ENCODE data around the gene IL1RAPL2.
"Not testable (repeated sequence)": the region's sequence is repeated elsewhere in the genome, so short reads cannot be mapped to it uniquely, and the experiment has no call there.

IL1RAPL2 gene

GRCh38 chrX:104929324-104929723 lies 363.3 kb downstream of the IL1RAPL2 start:
- no peak for DNase-seq (ENCODE audit: low spot score in 2 of 2)
- Histone ChIP-seq H3K4me1 (no peaks in the 10 kb centered on the region), H3K4me3 (no peak overlapping the region), H3K27me3 (ENCODE audit: low read depth) (0 out of 2 replicates have a peak, but pooled peaks cover 4% of the 10 kb centered on the region), H3K9me3 (no peaks in the 10 kb centered on the region), H3K36me3 (replicated peaks) (no peaks in the 10 kb centered on the region)
- in situ Hi-C loops (cut with MboI; ENCODE audit: low sequenced_read_pairs) = loop anchor here (10.0 kb wide), 1 partner anchor 365 kb away; the partner anchor contains the start of gene IL1RAPL2

GRCh38 chrX:104935581-104935980 lies 369.6 kb downstream of the IL1RAPL2 start:
- Histone ChIP-seq H3K36me3 (replicated peaks) (no peaks in the 10 kb centered on the region), H3K4me1 (no peaks in the 10 kb centered on the region), H3K27me3 (ENCODE audit: low read depth) (0 out of 2 replicates have a peak, but pooled peaks cover 2% of the 10 kb centered on the region), H3K9me3 (no peaks in the 10 kb centered on the region), H3K4me3 (no peak overlapping the region)
- in situ Hi-C loops (cut with MboI; ENCODE audit: low sequenced_read_pairs) = no loop called here
- DNase-seq (ENCODE audit: low spot score in 2 of 2) = no peak

GRCh38 chrX:104953251-104953650 lies 387.3 kb downstream of the IL1RAPL2 start:
- no peak for DNase-seq (ENCODE audit: low spot score in 2 of 2)
- Histone ChIP-seq H3K36me3 (replicated peaks) (no peaks in the 10 kb centered on the region), H3K4me3 (no peak overlapping the region), H3K27me3 (ENCODE audit: low read depth) (no peaks in the 10 kb centered on the region), H3K9me3 (no peaks in the 10 kb centered on the region), H3K4me1 (no peaks in the 10 kb centered on the region)
- in situ Hi-C loops (cut with MboI; ENCODE audit: low sequenced_read_pairs) = no loop called here

- Histone ChIP-seq H3K27me3 (ENCODE audit: low read depth) (no peaks in the 10 kb centered on the region), H3K4me1 (no peaks in the 10 kb centered on the region), H3K4me3 (no peak overlapping the region), H3K36me3 (replicated peaks) (no peaks in the 10 kb centered on the region), H3K9me3 (no peaks in the 10 kb centered on the region)
- no peak for DNase-seq (ENCODE audit: low spot score in 2 of 2)
- in situ Hi-C loops (cut with MboI; ENCODE audit: low sequenced_read_pairs) = no loop called here
Observed at GRCh38 chrX:104961926-104962325, 395.9 kb downstream of the IL1RAPL2 start.

- in situ Hi-C loops (cut with MboI; ENCODE audit: low sequenced_read_pairs) = no loop called here
Observed at GRCh38 chrX:104968241-104968640, 402.2 kb downstream of the IL1RAPL2 start.

GRCh38 chrX:104972737-104973136 lies 406.7 kb downstream of the IL1RAPL2 start:
- DNase-seq (ENCODE audit: low spot score in 2 of 2) = no peak

More at GRCh38 chrX:104968241-104968640, 402.2 kb downstream of the IL1RAPL2 start:
- Histone ChIP-seq H3K9me3 (no peaks in the 10 kb centered on the region), H3K36me3 (replicated peaks) (no peaks in the 10 kb centered on the region), H3K4me1 (no peaks in the 10 kb centered on the region), H3K27me3 (ENCODE audit: low read depth) (no peaks in the 10 kb centered on the region), H3K4me3 (no peak overlapping the region)
- no peak for DNase-seq (ENCODE audit: low spot score in 2 of 2)

GRCh38 chrX:104987063-104987462 lies 421.1 kb downstream of the IL1RAPL2 start:
- Histone ChIP-seq H3K4me3 (no peak overlapping the region), H3K36me3 (replicated peaks) (no peaks in the 10 kb centered on the region), H3K27me3 (ENCODE audit: low read depth) (no peaks in the 10 kb centered on the region; the same call in 1 of the 2 replicates), H3K4me1 (no peaks in the 10 kb centered on the region), H3K9me3 (no peaks in the 10 kb centered on the region)
- no peak for DNase-seq (ENCODE audit: low spot score in 2 of 2)
- in situ Hi-C loops (cut with MboI; ENCODE audit: low sequenced_read_pairs) = no loop called here

More at GRCh38 chrX:104972737-104973136, 406.7 kb downstream of the IL1RAPL2 start:
- in situ Hi-C loops (cut with MboI; ENCODE audit: low sequenced_read_pairs) = no loop called here
- Histone ChIP-seq H3K27me3 (ENCODE audit: low read depth) (no peaks in the 10 kb centered on the region), H3K4me1 (no peaks in the 10 kb centered on the region), H3K4me3 (no peak overlapping the region), H3K36me3 (replicated peaks) (no peaks in the 10 kb centered on the region), H3K9me3 (no peaks in the 10 kb centered on the region)

GRCh38 chrX:104988038-104988437 lies 422.0 kb downstream of the IL1RAPL2 start:
- Histone ChIP-seq H3K36me3 (replicated peaks) (no peaks in the 10 kb centered on the region), H3K4me3 (no peak overlapping the region), H3K27me3 (ENCODE audit: low read depth) (no peaks in the 10 kb centered on the region; the same call in 1 of the 2 replicates), H3K4me1 (no peaks in the 10 kb centered on the region), H3K9me3 (no peaks in the 10 kb centered on the region)
- in situ Hi-C loops (cut with MboI; ENCODE audit: low sequenced_read_pairs) = no loop called here
- DNase-seq (ENCODE audit: low spot score in 2 of 2) = no peak

GRCh38 chrX:104995546-104995945 lies 429.5 kb downstream of the IL1RAPL2 start:
- Histone ChIP-seq H3K36me3 (replicated peaks) (no peaks in the 10 kb centered on the region), H3K4me1 (no peaks in the 10 kb centered on the region), H3K4me3 (no peak overlapping the region), H3K9me3 (no peaks in the 10 kb centered on the region), H3K27me3 (ENCODE audit: low read depth) (no peaks in the 10 kb centered on the region; the same call in 1 of the 2 replicates)
- no peak for DNase-seq (ENCODE audit: low spot score in 2 of 2)
- in situ Hi-C loops (cut with MboI; ENCODE audit: low sequenced_read_pairs) = no loop called here

- H3K36me3 ChIP-seq (replicated peaks) = no peaks in the 10 kb centered on the region
- in situ Hi-C loops (cut with MboI; ENCODE audit: low sequenced_read_pairs) = no loop called here
Observed at GRCh38 chrX:105006103-105006502, 440.1 kb downstream of the IL1RAPL2 start.

GRCh38 chrX:105006996-105007395 lies 441.0 kb downstream of the IL1RAPL2 start:
- H3K36me3 ChIP-seq (replicated peaks) = no peaks in the 10 kb centered on the region
- no peaks in the 10 kb centered on the region for H3K9me3 ChIP-seq
- no peaks in the 10 kb centered on the region for H3K4me1 ChIP-seq
- no peak overlapping the region for H3K4me3 ChIP-seq
- H3K27me3 ChIP-seq (ENCODE audit: low read depth) = no peaks in the 10 kb centered on the region
- DNase-seq (ENCODE audit: low spot score in 2 of 2) = no peak
- in situ Hi-C loops (cut with MboI; ENCODE audit: low sequenced_read_pairs) = no loop called here

More at GRCh38 chrX:105006103-105006502, 440.1 kb downstream of the IL1RAPL2 start:
- H3K4me1 ChIP-seq = no peaks in the 10 kb centered on the region
- H3K4me3 ChIP-seq = no peak overlapping the region
- H3K9me3 ChIP-seq = no peaks in the 10 kb centered on the region
- H3K27me3 ChIP-seq (ENCODE audit: low read depth) = no peaks in the 10 kb centered on the region
- no peak for DNase-seq (ENCODE audit: low spot score in 2 of 2)

GRCh38 chrX:105013719-105014118 lies 447.7 kb downstream of the IL1RAPL2 start:
- Histone ChIP-seq H3K4me3 (no peak overlapping the region), H3K27me3 (ENCODE audit: low read depth) (no peaks in the 10 kb centered on the region), H3K9me3 (no peaks in the 10 kb centered on the region), H3K36me3 (replicated peaks) (no peaks in the 10 kb centered on the region), H3K4me1 (no peaks in the 10 kb centered on the region)
- in situ Hi-C loops (cut with MboI; ENCODE audit: low sequenced_read_pairs) = no loop called here
- no peak for DNase-seq (ENCODE audit: low spot score in 2 of 2)

GRCh38 chrX:105017641-105018040 lies 451.6 kb downstream of the IL1RAPL2 start:
- H3K4me3 ChIP-seq = no peak overlapping the region
- in situ Hi-C loops (cut with MboI; ENCODE audit: low sequenced_read_pairs) = no loop called here
- H3K4me1 ChIP-seq = no peaks in the 10 kb centered on the region
- no peaks in the 10 kb centered on the region for H3K36me3 ChIP-seq (replicated peaks)
- DNase-seq (ENCODE audit: low spot score in 2 of 2) = peak in 1 of 2 experiments; percentile 7
- no peaks in the 10 kb centered on the region for H3K9me3 ChIP-seq
- H3K27me3 ChIP-seq (ENCODE audit: low read depth) = no peaks in the 10 kb centered on the region

GRCh38 chrX:105018865-105019264 lies 452.9 kb downstream of the IL1RAPL2 start:
- Histone ChIP-seq H3K9me3 (no peaks in the 10 kb centered on the region), H3K36me3 (replicated peaks) (no peaks in the 10 kb centered on the region), H3K4me1 (no peaks in the 10 kb centered on the region), H3K27me3 (ENCODE audit: low read depth) (no peaks in the 10 kb centered on the region), H3K4me3 (no peak overlapping the region)
- in situ Hi-C loops (cut with MboI; ENCODE audit: low sequenced_read_pairs) = no loop called here
- DNase-seq (ENCODE audit: low spot score in 2 of 2) = no peak

GRCh38 chrX:105028962-105029361 lies 463.0 kb downstream of the IL1RAPL2 start:
- in situ Hi-C loops (cut with MboI; ENCODE audit: low sequenced_read_pairs); H3K27me3 ChIP-seq (ENCODE audit: low read depth): not testable (repeated sequence)

More at GRCh38 chrX:105028962-105029361, 463.0 kb downstream of the IL1RAPL2 start:
- not testable (repeated sequence) for H3K4me1 ChIP-seq; H3K4me3 ChIP-seq; H3K9me3 ChIP-seq; DNase-seq (ENCODE audit: low spot score in 2 of 2); H3K36me3 ChIP-seq (replicated peaks)

Data from HAP-1 (cell line).